ENCODE measurements around the gene C11orf42. TPM values are rescaled to one million over a fixed set of nuclear protein-coding genes. Genes with fewer than 3 reads are reported as not detected.
A peak's percentile ranks its signal among the peaks of the same experiment; 100 is the strongest.

Gene C11orf42
- total RNA-seq, 1 donor from 2014 or later: not detected

DNA sequence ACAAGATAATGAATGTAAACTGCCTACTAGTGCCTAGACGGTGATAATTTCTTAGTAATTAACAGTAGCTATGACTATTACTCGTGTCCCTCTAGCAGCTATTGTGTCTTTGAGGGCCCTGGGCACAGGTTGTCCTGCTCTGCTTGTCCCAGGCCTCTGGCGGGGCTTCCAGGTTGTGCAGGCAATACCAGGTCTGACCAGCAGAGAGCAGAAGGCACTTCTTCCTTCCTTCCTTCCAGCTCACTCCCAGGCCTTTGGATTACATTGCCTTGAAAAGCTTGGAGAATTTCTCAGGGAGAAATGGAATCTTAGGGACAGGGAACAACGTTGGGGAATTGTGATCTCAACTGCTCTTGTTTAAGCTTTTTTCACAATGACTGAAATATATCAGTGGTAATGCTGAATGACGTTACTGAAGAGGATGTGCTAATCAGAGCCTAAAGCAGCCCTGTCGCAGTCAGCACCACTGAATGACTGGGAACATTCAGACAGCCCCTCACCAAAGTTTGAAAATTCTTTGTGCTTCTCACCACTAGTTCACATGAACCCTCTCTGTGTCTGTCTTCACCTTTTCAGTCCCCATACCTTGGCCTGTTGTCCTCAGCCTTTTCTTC, 45.9 kb downstream of the C11orf42 start:
- Mint-ChIP-seq H3K9me3 (ENCODE audit: unreplicated experiment) (no peaks in the 10 kb centered on the region), H3K4me1 (ENCODE audit: unreplicated experiment) (no peaks in the 10 kb centered on the region), H3K27me3 (ENCODE audit: unreplicated experiment) (no peaks in the 10 kb centered on the region), H3K36me3 (ENCODE audit: low read depth, unreplicated experiment) (no peaks in the 10 kb centered on the region), H3K27ac (ENCODE audit: unreplicated experiment) (no peak overlapping the region), H3K4me3 (ENCODE audit: unreplicated experiment) (no peak overlapping the region)
- TF ChIP-seq CTCF (IDR thresholded peaks at IDR 0.05; ENCODE audit: unreplicated experiment): peak; percentile 76
- DNase-seq (ENCODE audit: low spot score): peak; percentile 84

DNA sequence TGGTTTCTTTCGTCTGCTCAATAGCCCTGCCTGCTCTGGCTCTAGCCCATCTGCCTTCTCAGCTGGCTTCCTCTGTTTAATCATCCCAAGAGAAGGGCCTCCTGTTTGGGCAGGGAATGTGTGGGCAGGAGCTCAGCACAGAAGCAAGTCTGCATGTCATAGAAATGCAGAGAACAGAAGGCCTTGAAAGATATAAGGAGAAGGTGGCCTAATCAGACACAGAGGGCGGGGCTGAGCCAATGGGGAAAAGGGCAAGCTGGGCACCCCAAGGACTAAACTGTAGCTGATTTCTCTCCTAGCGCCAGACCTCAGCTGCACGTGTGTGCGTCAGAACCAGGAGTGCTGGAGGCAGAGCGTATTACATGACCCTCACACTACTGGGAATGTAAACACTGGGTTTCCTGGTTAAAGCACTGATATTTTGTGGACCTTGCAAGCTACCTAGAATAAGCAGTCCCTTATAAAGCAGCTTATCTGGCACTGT, 46.7 kb downstream of the C11orf42 start:
- no peaks in the 10 kb centered on the region for H3K9me3 Mint-ChIP-seq (ENCODE audit: unreplicated experiment)
- no peak overlapping the region for H3K4me3 Mint-ChIP-seq (ENCODE audit: unreplicated experiment)
- no peak for DNase-seq (ENCODE audit: low spot score)
- H3K27ac Mint-ChIP-seq (ENCODE audit: unreplicated experiment): no peak overlapping the region
- H3K36me3 Mint-ChIP-seq (ENCODE audit: low read depth, unreplicated experiment): no peaks in the 10 kb centered on the region
- no peaks in the 10 kb centered on the region for H3K27me3 Mint-ChIP-seq (ENCODE audit: unreplicated experiment)
- no peaks in the 10 kb centered on the region for H3K4me1 Mint-ChIP-seq (ENCODE audit: unreplicated experiment)
- TF ChIP-seq CTCF (IDR thresholded peaks at IDR 0.05; ENCODE audit: unreplicated experiment): no peak

- H3K9me3 Mint-ChIP-seq (ENCODE audit: unreplicated experiment): no peaks in the 10 kb centered on the region
- TF ChIP-seq CTCF (IDR thresholded peaks at IDR 0.05; ENCODE audit: unreplicated experiment): no peak
- no peaks in the 10 kb centered on the region for H3K36me3 Mint-ChIP-seq (ENCODE audit: low read depth, unreplicated experiment)
- H3K27ac Mint-ChIP-seq (ENCODE audit: unreplicated experiment): no peak overlapping the region
- H3K27me3 Mint-ChIP-seq (ENCODE audit: unreplicated experiment): no peaks in the 10 kb centered on the region
- DNase-seq (ENCODE audit: low spot score): no peak
- H3K4me3 Mint-ChIP-seq (ENCODE audit: unreplicated experiment): no peak overlapping the region
- H3K4me1 Mint-ChIP-seq (ENCODE audit: unreplicated experiment): no peaks in the 10 kb centered on the region
Observed at GRCh38 chr11:6253197-6253596, 47.8 kb downstream of the C11orf42 start.

GRCh38 chr11:6258141-6258540, 52.8 kb downstream of the C11orf42 start:
- Mint-ChIP-seq H3K4me1 (ENCODE audit: unreplicated experiment) (peaks cover 3% of the 10 kb centered on the region), H3K36me3 (ENCODE audit: low read depth, unreplicated experiment) (no peaks in the 10 kb centered on the region), H3K27ac (ENCODE audit: unreplicated experiment) (no peak overlapping the region), H3K27me3 (ENCODE audit: unreplicated experiment) (peaks cover 2% of the 10 kb centered on the region), H3K4me3 (ENCODE audit: unreplicated experiment) (no peak overlapping the region), H3K9me3 (ENCODE audit: unreplicated experiment) (no peaks in the 10 kb centered on the region)
- TF ChIP-seq CTCF (IDR thresholded peaks at IDR 0.05; ENCODE audit: unreplicated experiment): no peak
- DNase-seq (ENCODE audit: low spot score): no peak

DNA sequence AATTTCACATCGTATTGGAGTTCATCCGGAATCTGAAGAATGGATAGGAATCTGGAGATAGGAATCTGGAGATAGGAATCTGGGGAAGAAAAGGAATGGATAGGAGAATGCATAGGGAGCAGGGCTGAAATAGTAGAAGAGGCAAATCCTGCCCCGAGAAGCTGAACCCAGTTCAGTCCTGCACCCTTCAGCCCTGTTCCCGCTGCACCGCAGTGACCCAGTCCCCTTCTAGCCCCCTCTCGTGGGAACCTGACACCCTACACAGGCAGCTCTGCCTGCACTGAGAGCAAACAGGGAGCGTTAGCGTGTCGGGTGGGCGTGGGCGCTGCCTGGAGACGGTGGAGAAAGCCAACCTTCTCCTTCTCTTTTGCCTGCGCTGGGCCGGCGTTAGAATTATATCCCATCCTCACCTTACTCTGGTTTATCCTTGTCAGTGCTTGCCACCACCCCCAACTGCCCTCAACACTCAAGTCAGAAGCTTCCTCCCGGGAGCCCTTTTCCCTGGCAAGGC, 53.3 kb downstream of the C11orf42 start:
- peaks cover 3% of the 10 kb centered on the region for H3K4me1 Mint-ChIP-seq (ENCODE audit: unreplicated experiment)
- DNase-seq (ENCODE audit: low spot score): peak; percentile 16
- H3K9me3 Mint-ChIP-seq (ENCODE audit: unreplicated experiment): no peaks in the 10 kb centered on the region
- no peak overlapping the region for H3K4me3 Mint-ChIP-seq (ENCODE audit: unreplicated experiment)
- peaks cover 2% of the 10 kb centered on the region for H3K27me3 Mint-ChIP-seq (ENCODE audit: unreplicated experiment)
- TF ChIP-seq CTCF (IDR thresholded peaks at IDR 0.05; ENCODE audit: unreplicated experiment): no peak
- H3K27ac Mint-ChIP-seq (ENCODE audit: unreplicated experiment): no peak overlapping the region
- H3K36me3 Mint-ChIP-seq (ENCODE audit: low read depth, unreplicated experiment): no peaks in the 10 kb centered on the region
